Caco-2 (cell line): Measurements from ENCODE around the gene PHKB. TPM values are rescaled to one million over a fixed set of nuclear protein-coding genes. Genes with fewer than 3 reads are reported as not detected.
A peak's percentile ranks its signal among the peaks of the same experiment; 100 is the strongest.

ENCODE experiments used
- BruUV-seq: library from RNA; stranded (reverse); fragments of 400-500 nt; replicated peaks from 2 replicates; lab custom pipeline; 2021; lab: Mats Ljungman, UMichigan
- CTCF ChIA-PET: fragments of 300-600 bp; sonication (Branson Sonifier 250); formaldehyde crosslinking; loops from one replicate; lab custom pipeline; 2022; ENCODE audit warnings: antibody characterized with exemption; lab: Charles Lee
- POLR2A ChIA-PET: fragments of 300-600 bp; sonication (Branson Sonifier 250); formaldehyde crosslinking; loops from one replicate; lab custom pipeline; 2022; ENCODE audit warnings: antibody characterized with exemption; lab: Charles Lee
- DNase-seq, 2 experiments: peaks; one replicate each; pipeline versions ENCODE4 v3.0.0 to v3.0.0-alpha.2; 2020 to 2022
- H3K27me3 ChIP-seq: replicated peaks from 2 replicates; pipeline ENCODE4 v1.6.0; 2011; ENCODE audit warnings: low read length; ENCODE audit not compliant: control insufficient read depth, insufficient read depth
- H3K36me3 ChIP-seq: 2 replicates; pipeline ENCODE4 v1.5.1; 2011; ENCODE audit warnings: low read length; ENCODE audit not compliant: control insufficient read depth, insufficient read depth
- H3K4me1 ChIP-seq: fragments of 250-450 bp; sonication (Bioruptor Pico); 2 replicates; pipeline ENCODE4 v1.5.1; 2020; ENCODE audit warnings: mild to moderate bottlenecking
- H3K4me3 ChIP-seq: 2 replicates; pipeline ENCODE4 v1.5.1; 2011; ENCODE audit warnings: low read depth, mild to moderate bottlenecking, control low read depth, low read length
- H3K9me3 ChIP-seq: fragments of 250-450 bp; sonication (Bioruptor Pico); 2 replicates; pipeline ENCODE4 v1.5.1; 2020; ENCODE audit warnings: mild to moderate bottlenecking, moderate library complexity
- H3K27ac Mint-ChIP-seq: one replicate; pipeline ENCODE4 v1.8.0; 2022; ENCODE audit warnings: mixed read lengths; ENCODE audit not compliant: unreplicated experiment
- H3K27me3 Mint-ChIP-seq: one replicate; pipeline ENCODE4 v1.8.0; 2022; ENCODE audit warnings: mixed read lengths; ENCODE audit not compliant: insufficient read depth, unreplicated experiment
- H3K36me3 Mint-ChIP-seq: one replicate; pipeline ENCODE4 v1.8.0; 2022; ENCODE audit warnings: mild to moderate bottlenecking, mixed read lengths; ENCODE audit not compliant: insufficient read depth, unreplicated experiment
- H3K4me1 Mint-ChIP-seq: one replicate; pipeline ENCODE4 v1.8.0; 2022; ENCODE audit warnings: low read depth, mixed read lengths; ENCODE audit not compliant: unreplicated experiment
- H3K4me3 Mint-ChIP-seq: one replicate; pipeline ENCODE4 v1.8.0; 2022; ENCODE audit warnings: mild to moderate bottlenecking, moderate library complexity, mixed read lengths; ENCODE audit not compliant: unreplicated experiment
- H3K9me3 Mint-ChIP-seq: one replicate; pipeline ENCODE4 v1.8.0; 2022; ENCODE audit warnings: mixed read lengths; ENCODE audit not compliant: unreplicated experiment
- intact Hi-C: fragments of 100-400 bp; cut with micrococcal nuclease; formaldehyde crosslinking; loops from one replicate; pipeline ENCODE4 v1.10.0; 2022; ENCODE audit not compliant: unreplicated experiment
- total RNA-seq: library from RNA; stranded (reverse); gene quantifications from 2 replicates; pipeline ENCODE4 v1.2.3, GENCODE V29; 2022
- TF ChIP-seq, protein P1 (sequence below), 2 experiments: fragments of 200-600 bp in 1 of 2; IDR thresholded peaks; 1 replicate in 1 of 2; 2 replicates in 1 of 2; pipeline versions ENCODE4 v1.5.1 to v1.8.0; 2011 to 2022; ENCODE audit warnings: antibody characterized with exemption in 1 of 2, control low read depth in 1 of 2, inconsistent platforms in 1 of 2, low read depth in 1 of 2, low read length in 1 of 2, mild to moderate bottlenecking in 1 of 2, moderate library complexity in 1 of 2; ENCODE audit not compliant: insufficient read depth in 1 of 2, severe bottlenecking in 1 of 2, unreplicated experiment in 1 of 2

PHKB gene
- total RNA-seq, 1 experiment from 2014 or later = 74.2 TPM

DNA sequence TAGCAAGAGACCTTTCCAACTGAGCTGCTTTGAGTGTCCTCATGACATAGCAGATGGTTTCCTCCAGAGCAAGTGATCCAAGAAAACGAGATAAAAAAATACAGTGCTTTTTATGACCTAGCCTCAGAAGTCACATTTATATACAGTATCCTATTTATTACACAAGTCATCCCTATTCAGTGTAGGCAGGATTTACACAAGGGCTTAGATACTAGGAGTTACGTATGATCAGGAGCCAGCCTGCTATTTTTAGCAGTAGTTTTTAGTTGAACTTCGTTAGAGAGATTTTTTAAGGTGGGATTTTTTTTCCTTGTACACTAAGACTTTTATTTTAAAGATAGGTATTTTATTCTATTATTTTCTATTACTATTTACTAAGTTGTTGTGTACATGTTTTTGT is 58.4 kb downstream of the PHKB start:
- POLR2A ChIA-PET = no interaction called here
- no peak overlapping the region for H3K4me3 ChIP-seq
- BruUV-seq = no TSS peak
- no peak overlapping the region for H3K27ac Mint-ChIP-seq
- H3K27me3 Mint-ChIP-seq = no peaks in the 10 kb centered on the region
- H3K4me3 Mint-ChIP-seq = no peak overlapping the region
- H3K9me3 ChIP-seq = no peaks in the 10 kb centered on the region
- H3K4me1 Mint-ChIP-seq = no peaks in the 10 kb centered on the region
- H3K36me3 ChIP-seq = no peaks in the 10 kb centered on the region; the same call in 1 of the 2 replicates
- no peaks in the 10 kb centered on the region for H3K36me3 Mint-ChIP-seq
- CTCF ChIA-PET = no interaction called here
- intact Hi-C loops = no loop called here
- no peak for DNase-seq
- no peaks in the 10 kb centered on the region for H3K27me3 ChIP-seq
- TF ChIP-seq, protein P1, sequence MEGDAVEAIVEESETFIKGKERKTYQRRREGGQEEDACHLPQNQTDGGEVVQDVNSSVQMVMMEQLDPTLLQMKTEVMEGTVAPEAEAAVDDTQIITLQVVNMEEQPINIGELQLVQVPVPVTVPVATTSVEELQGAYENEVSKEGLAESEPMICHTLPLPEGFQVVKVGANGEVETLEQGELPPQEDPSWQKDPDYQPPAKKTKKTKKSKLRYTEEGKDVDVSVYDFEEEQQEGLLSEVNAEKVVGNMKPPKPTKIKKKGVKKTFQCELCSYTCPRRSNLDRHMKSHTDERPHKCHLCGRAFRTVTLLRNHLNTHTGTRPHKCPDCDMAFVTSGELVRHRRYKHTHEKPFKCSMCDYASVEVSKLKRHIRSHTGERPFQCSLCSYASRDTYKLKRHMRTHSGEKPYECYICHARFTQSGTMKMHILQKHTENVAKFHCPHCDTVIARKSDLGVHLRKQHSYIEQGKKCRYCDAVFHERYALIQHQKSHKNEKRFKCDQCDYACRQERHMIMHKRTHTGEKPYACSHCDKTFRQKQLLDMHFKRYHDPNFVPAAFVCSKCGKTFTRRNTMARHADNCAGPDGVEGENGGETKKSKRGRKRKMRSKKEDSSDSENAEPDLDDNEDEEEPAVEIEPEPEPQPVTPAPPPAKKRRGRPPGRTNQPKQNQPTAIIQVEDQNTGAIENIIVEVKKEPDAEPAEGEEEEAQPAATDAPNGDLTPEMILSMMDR (IDR thresholded peaks at IDR 0.05; ENCODE audit: insufficient read depth in 1 of 2, low read depth in 1 of 2, low read length in 1 of 2, severe bottlenecking in 1 of 2, unreplicated experiment in 1 of 2) = no peak
- H3K9me3 Mint-ChIP-seq = no peaks in the 10 kb centered on the region
- peaks cover 8% of the 10 kb centered on the region for H3K4me1 ChIP-seq

DNA sequence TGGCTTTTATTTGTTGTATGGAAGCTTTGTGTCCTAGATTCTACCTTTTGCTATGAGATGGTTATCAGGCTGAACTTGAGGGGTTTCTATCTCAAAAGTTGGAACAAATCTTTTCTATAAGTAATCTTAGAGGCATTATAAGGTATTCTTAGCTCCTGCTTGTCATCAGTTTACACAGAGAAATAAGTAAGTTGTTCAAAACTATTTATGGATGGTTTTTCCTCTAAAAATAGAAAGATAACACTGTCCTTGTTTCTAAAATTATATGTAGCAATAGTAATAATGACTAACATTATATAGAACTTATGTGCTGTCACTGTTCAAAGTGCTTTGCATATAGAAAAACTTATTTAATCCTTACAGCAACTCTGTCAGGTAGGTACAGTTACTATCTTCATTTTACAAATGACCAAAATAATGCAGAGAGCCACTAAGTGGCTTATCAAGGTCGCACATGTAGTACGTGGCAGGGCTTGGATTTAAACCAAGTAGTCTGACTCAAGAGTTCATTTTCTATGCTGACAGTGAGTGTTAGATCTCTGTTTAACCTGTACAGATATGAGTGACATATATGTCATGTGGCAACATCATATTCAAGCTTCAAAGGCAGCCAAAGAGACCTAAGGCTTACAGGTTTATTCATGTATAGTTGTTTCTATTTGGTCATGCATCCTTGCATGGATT is 59.0 kb downstream of the PHKB start:
- H3K27me3 ChIP-seq = no peaks in the 10 kb centered on the region
- no peaks in the 10 kb centered on the region for H3K9me3 Mint-ChIP-seq
- ChIA-PET CTCF (interaction anchor here (0.6 kb wide), 1 partner anchor 778 kb away, joined by 3 read pairs; no protein-coding TSS in a partner anchor), POLR2A (no interaction called here)
- no peaks in the 10 kb centered on the region for H3K4me1 Mint-ChIP-seq
- H3K9me3 ChIP-seq = no peaks in the 10 kb centered on the region
- H3K4me3 Mint-ChIP-seq = no peak overlapping the region
- H3K27me3 Mint-ChIP-seq = no peaks in the 10 kb centered on the region
- no TSS peak for BruUV-seq
- no peak overlapping the region for H3K27ac Mint-ChIP-seq
- H3K36me3 ChIP-seq = no peaks in the 10 kb centered on the region; the same call in 1 of the 2 replicates
- TF ChIP-seq, protein P1 (IDR thresholded peaks at IDR 0.05; ENCODE audit: insufficient read depth in 1 of 2, low read depth in 1 of 2, low read length in 1 of 2, severe bottlenecking in 1 of 2, unreplicated experiment in 1 of 2) = no peak
- no peak overlapping the region for H3K4me3 ChIP-seq
- no peak for DNase-seq
- H3K36me3 Mint-ChIP-seq = no peaks in the 10 kb centered on the region
- H3K4me1 ChIP-seq = peaks cover 8% of the 10 kb centered on the region
- intact Hi-C loops = loop anchor here (5.0 kb wide), 1 partner anchor 378 kb away; the partner anchor contains the start of gene NETO2

DNA sequence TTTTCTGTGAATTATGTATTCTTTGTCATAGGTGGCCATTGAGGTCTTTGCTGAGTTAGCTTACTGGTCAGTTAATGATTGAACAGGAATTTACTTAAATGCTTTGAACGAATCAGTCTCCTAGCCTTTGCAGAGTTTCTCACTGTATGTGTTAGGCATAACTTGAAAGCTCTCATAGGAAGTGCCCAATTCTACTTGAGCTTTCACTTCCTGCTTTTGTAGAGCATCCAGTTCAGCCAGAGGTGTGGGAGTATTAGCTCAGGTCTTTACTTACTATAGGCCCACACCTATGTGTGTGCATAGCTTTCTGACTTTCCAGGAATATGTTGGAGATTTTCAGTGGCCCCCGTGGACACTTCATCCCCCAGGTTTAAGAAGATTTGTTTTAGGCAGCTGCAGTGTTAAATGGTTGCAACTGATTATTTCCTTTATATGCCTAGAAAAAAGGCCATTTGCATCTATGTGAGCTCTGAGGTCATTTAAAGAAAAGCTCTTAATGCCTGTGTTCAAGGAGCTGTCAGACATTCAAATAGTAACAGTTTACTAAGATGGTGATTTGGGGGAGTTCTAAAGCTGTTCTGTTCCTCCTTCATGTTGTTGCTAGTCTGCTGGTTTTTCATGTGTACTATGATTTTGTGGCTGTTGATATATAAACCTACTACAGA is 62.3 kb downstream of the PHKB start:
- no peaks in the 10 kb centered on the region for H3K9me3 Mint-ChIP-seq
- intact Hi-C loops = loop anchor here (5.0 kb wide), 1 partner anchor 381 kb away; the partner anchor contains the start of gene NETO2
- no peaks in the 10 kb centered on the region for H3K36me3 Mint-ChIP-seq
- H3K36me3 ChIP-seq = no peaks in the 10 kb centered on the region
- no peaks in the 10 kb centered on the region for H3K4me1 Mint-ChIP-seq
- ChIA-PET POLR2A (no interaction called here), CTCF (no interaction called here)
- no peak overlapping the region for H3K4me3 ChIP-seq
- H3K4me1 ChIP-seq = peaks cover 8% of the 10 kb centered on the region
- no peaks in the 10 kb centered on the region for H3K27me3 ChIP-seq
- TF ChIP-seq, protein P1 (IDR thresholded peaks at IDR 0.05; ENCODE audit: insufficient read depth in 1 of 2, low read depth in 1 of 2, low read length in 1 of 2, severe bottlenecking in 1 of 2, unreplicated experiment in 1 of 2) = no peak
- H3K27me3 Mint-ChIP-seq = no peaks in the 10 kb centered on the region
- peak in 1 of 2 experiments; percentile 13 for DNase-seq
- no TSS peak for BruUV-seq
- H3K27ac Mint-ChIP-seq = no peak overlapping the region
- no peaks in the 10 kb centered on the region for H3K9me3 ChIP-seq
- H3K4me3 Mint-ChIP-seq = no peak overlapping the region
